Nephron (organoid): ENCODE measurements around the gene MAPK9.
A peak's percentile ranks its signal among the peaks of the same experiment; 100 is the strongest.

Experiments used
- H3K27ac Mint-ChIP-seq, 3 experiments: 2 replicates each; pipeline ENCODE4 v1.8.0; 2020; ENCODE audit warnings: mixed read lengths in 3 of 3, mild to moderate bottlenecking in 2 of 3, moderate library complexity in 1 of 3
- H3K27me3 Mint-ChIP-seq: 2 replicates; pipeline ENCODE4 v1.8.0; 2021; ENCODE audit warnings: low read depth, mild to moderate bottlenecking, moderate library complexity, mixed read lengths
- H3K36me3 Mint-ChIP-seq: 2 replicates; pipeline ENCODE4 v1.8.0; 2020; ENCODE audit warnings: low read depth, mixed read lengths
- H3K4me1 Mint-ChIP-seq: 2 replicates; pipeline ENCODE4 v1.8.0; 2020; ENCODE audit warnings: mixed read lengths
- H3K4me3 Mint-ChIP-seq, 3 experiments: 2 replicates each; pipeline ENCODE4 v1.8.0; 2020; ENCODE audit warnings: mild to moderate bottlenecking in 3 of 3, mixed read lengths in 3 of 3, moderate library complexity in 2 of 3
- H3K9me3 Mint-ChIP-seq: 2 replicates; pipeline ENCODE4 v1.8.0; 2020; ENCODE audit warnings: mixed read lengths
- TF ChIP-seq, protein P1 (sequence below), 3 experiments: fragments of 200-600 bp; sonication (generic); IDR thresholded peaks; one replicate each; pipeline ENCODE4 v1.5.0; 2021; ENCODE audit warnings: antibody characterized with exemption in 3 of 3; ENCODE audit not compliant: unreplicated experiment in 3 of 3

Gene MAPK9

GRCh38 chr5:180202939-180203573, 88.8 kb downstream of the MAPK9 start:
- no peaks in the 10 kb centered on the region for H3K9me3 Mint-ChIP-seq
- peaks cover 21% of the 10 kb centered on the region for H3K27me3 Mint-ChIP-seq
- H3K4me1 Mint-ChIP-seq: no peaks in the 10 kb centered on the region
- H3K36me3 Mint-ChIP-seq: no peaks in the 10 kb centered on the region
- no peak overlapping the region for H3K4me3 Mint-ChIP-seq
- H3K27ac Mint-ChIP-seq: no peak overlapping the region
- TF ChIP-seq, protein P1, sequence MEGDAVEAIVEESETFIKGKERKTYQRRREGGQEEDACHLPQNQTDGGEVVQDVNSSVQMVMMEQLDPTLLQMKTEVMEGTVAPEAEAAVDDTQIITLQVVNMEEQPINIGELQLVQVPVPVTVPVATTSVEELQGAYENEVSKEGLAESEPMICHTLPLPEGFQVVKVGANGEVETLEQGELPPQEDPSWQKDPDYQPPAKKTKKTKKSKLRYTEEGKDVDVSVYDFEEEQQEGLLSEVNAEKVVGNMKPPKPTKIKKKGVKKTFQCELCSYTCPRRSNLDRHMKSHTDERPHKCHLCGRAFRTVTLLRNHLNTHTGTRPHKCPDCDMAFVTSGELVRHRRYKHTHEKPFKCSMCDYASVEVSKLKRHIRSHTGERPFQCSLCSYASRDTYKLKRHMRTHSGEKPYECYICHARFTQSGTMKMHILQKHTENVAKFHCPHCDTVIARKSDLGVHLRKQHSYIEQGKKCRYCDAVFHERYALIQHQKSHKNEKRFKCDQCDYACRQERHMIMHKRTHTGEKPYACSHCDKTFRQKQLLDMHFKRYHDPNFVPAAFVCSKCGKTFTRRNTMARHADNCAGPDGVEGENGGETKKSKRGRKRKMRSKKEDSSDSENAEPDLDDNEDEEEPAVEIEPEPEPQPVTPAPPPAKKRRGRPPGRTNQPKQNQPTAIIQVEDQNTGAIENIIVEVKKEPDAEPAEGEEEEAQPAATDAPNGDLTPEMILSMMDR (IDR thresholded peaks at IDR 0.05; ENCODE audit: unreplicated experiment in 3 of 3): no peak

GRCh38 chr5:180201051-180201987, 90.6 kb downstream of the MAPK9 start:
- Mint-ChIP-seq H3K4me3 (no peak overlapping the region), H3K27ac (no peak overlapping the region), H3K4me1 (no peaks in the 10 kb centered on the region), H3K36me3 (no peaks in the 10 kb centered on the region), H3K27me3 (peaks cover 14% of the 10 kb centered on the region), H3K9me3 (no peaks in the 10 kb centered on the region)
- TF ChIP-seq, protein P1 (IDR thresholded peaks at IDR 0.05; ENCODE audit: unreplicated experiment in 3 of 3): peak in 1 of 3 experiments; percentile 29

- H3K27me3 Mint-ChIP-seq: peaks cover 14% of the 10 kb centered on the region
- no peak overlapping the region for H3K4me3 Mint-ChIP-seq
- no peak overlapping the region for H3K27ac Mint-ChIP-seq
- H3K9me3 Mint-ChIP-seq: no peaks in the 10 kb centered on the region
- TF ChIP-seq, protein P1 (IDR thresholded peaks at IDR 0.05; ENCODE audit: unreplicated experiment in 3 of 3): no peak
- H3K4me1 Mint-ChIP-seq: no peaks in the 10 kb centered on the region
- no peaks in the 10 kb centered on the region for H3K36me3 Mint-ChIP-seq
Measured at GRCh38 chr5:180199390-180199789, 92.5 kb downstream of the MAPK9 start.

DNA sequence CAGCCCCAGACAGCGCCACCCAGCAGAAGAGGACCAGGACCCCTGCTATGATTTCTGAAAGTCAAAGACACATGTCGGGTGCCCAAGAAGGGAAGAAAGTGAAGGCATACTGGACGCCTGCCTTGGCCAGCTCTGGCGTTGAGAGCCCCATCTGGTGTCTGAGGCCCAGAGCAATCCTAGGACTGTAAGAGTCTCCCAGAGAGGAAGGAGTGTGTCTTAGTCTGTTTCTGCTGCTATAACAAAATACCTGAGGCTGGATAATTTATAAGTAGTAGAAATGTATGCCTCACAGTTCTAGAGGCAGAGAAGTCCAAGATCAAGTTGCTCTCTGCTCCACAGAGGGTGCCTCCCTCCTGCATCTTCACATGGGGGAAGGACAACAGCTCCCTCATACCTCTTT, 93.7 kb downstream of the MAPK9 start:
- H3K4me1 Mint-ChIP-seq: no peaks in the 10 kb centered on the region
- H3K27ac Mint-ChIP-seq: no peak overlapping the region
- TF ChIP-seq, protein P1 (IDR thresholded peaks at IDR 0.05; ENCODE audit: unreplicated experiment in 3 of 3): no peak
- H3K9me3 Mint-ChIP-seq: no peaks in the 10 kb centered on the region
- no peak overlapping the region for H3K4me3 Mint-ChIP-seq
- peaks cover 7% of the 10 kb centered on the region for H3K27me3 Mint-ChIP-seq
- no peaks in the 10 kb centered on the region for H3K36me3 Mint-ChIP-seq

DNA sequence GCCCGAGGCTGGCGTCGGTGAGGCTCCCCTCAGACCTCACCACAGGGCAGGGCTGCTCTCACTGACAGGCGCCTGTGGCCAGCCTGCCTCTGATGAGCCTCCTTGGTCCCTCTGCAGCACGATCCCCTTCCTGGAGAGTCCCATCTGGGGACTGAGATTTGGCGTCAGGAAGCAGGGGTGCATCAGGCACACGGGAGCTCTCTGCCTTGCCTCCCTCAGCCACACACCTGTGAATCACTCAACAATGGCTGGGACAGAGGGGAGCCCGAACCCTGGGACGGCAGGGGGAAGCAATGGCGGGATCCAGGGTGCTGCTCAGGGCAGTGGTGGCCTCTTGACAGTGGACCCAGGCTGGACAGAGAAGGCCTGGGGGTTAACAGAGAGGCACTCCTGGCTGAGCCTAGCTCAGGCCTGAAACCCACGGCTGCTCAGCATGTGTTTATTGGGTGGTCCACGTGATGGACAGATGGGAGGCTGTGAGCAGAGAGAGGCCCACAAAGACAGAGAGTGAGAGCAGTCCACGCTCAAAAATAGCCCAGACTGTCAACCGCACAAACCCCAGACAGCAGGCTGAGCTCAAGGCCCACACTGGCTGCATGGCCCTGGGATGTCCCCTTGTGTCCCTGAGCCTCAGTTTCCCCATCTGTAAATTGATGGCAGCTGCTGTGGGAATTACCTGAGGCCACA, 94.7 kb downstream of the MAPK9 start:
- no peaks in the 10 kb centered on the region for H3K4me1 Mint-ChIP-seq
- H3K4me3 Mint-ChIP-seq: no peak overlapping the region
- no peak overlapping the region for H3K27ac Mint-ChIP-seq
- H3K9me3 Mint-ChIP-seq: peaks cover under 1% of the 10 kb centered on the region
- H3K27me3 Mint-ChIP-seq: peaks cover 5% of the 10 kb centered on the region
- H3K36me3 Mint-ChIP-seq: no peaks in the 10 kb centered on the region
- TF ChIP-seq, protein P1 (IDR thresholded peaks at IDR 0.05; ENCODE audit: unreplicated experiment in 3 of 3): no peak
